Measurements from ENCODE around the gene EMILIN1. TPM values are rescaled to one million over a fixed set of nuclear protein-coding genes. Genes with fewer than 3 reads are reported as not detected.

Gene EMILIN1
- total and polyA plus RNA-seq, 10 of the 15 experiments (the other 5 are each of a cell fraction or from before 2014, with no cell fraction given) = 0.01 to 2.3 (median 1.2) TPM; not detected in 2

DNA sequence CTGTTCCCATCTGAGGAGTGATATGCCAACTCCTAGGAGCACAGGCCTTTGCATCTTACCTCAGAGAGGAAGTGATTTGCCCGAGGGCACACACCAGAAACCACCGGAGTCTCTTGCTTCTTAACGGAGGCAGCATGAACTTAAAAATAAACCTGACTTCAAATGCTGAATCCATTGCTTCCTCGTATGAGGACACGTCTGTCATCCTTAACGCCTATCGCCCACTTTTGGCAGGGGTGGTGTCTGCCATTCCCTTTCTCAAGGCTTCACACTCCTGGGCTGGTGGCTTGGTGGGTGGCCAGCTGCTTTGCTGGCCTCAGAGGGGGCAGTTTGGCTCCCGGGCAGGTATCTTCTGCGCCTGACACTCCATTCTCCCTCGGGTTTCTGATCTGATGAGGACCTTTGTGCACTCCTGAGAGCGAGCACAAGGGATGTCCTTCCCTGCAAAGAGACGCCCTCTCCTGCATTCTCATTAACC lies 57.1 kb downstream of the EMILIN1 start (continued):
- TF ChIP-seq, protein P1, sequence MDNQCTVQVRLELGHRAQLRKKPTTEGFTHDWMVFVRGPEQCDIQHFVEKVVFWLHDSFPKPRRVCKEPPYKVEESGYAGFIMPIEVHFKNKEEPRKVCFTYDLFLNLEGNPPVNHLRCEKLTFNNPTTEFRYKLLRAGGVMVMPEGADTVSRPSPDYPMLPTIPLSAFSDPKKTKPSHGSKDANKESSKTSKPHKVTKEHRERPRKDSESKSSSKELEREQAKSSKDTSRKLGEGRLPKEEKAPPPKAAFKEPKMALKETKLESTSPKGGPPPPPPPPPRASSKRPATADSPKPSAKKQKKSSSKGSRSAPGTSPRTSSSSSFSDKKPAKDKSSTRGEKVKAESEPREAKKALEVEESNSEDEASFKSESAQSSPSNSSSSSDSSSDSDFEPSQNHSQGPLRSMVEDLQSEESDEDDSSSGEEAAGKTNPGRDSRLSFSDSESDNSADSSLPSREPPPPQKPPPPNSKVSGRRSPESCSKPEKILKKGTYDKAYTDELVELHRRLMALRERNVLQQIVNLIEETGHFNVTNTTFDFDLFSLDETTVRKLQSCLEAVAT (IDR thresholded peaks at IDR 0.05) = no peak
- TF ChIP-seq CREB1 (IDR thresholded peaks at IDR 0.05; ENCODE audit: low read depth) (no peak), JUNB (IDR thresholded peaks at IDR 0.05) (no peak), IRF4 (IDR thresholded peaks at IDR 0.05; ENCODE audit: low read depth, low read length) (no peak), BRCA1 (IDR thresholded peaks at IDR 0.05; ENCODE audit: low read depth, low read length) (no peak), SUZ12 (IDR thresholded peaks at IDR 0.05; ENCODE audit: unreplicated experiment) (no peak), RAD51 (IDR thresholded peaks at IDR 0.05) (no peak), ZNF217 (IDR thresholded peaks at IDR 0.05) (no peak), ZNF622 (IDR thresholded peaks at IDR 0.05) (no peak), BCL11A (IDR thresholded peaks at IDR 0.05; ENCODE audit: low read depth, low read length) (no peak)
- TF ChIP-seq, protein P2, sequence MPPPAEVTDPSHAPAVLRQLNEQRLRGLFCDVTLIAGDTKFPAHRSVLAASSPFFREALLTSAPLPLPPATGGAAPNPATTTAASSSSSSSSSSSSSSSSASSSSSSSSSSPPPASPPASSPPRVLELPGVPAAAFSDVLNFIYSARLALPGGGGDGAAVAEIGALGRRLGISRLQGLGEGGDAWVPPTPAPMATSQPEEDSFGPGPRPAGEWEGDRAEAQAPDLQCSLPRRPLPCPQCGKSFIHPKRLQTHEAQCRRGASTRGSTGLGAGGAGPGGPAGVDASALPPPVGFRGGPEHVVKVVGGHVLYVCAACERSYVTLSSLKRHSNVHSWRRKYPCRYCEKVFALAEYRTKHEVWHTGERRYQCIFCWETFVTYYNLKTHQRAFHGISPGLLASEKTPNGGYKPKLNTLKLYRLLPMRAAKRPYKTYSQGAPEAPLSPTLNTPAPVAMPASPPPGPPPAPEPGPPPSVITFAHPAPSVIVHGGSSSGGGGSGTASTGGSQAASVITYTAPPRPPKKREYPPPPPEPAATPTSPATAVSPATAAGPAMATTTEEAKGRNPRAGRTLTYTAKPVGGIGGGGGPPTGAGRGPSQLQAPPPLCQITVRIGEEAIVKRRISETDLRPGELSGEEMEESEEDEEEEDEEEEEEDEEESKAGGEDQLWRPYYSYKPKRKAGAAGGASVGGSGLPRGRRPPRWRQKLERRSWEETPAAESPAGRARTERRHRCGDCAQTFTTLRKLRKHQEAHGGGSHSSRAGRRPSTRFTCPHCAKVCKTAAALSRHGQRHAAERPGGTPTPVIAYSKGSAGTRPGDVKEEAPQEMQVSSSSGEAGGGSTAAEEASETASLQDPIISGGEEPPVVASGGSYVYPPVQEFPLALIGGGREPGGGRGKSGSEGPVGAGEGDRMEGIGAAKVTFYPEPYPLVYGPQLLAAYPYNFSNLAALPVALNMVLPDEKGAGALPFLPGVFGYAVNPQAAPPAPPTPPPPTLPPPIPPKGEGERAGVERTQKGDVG (CRISPR knock-in tag; IDR thresholded peaks at IDR 0.05) = no peak
- TF ChIP-seq, protein P3, sequence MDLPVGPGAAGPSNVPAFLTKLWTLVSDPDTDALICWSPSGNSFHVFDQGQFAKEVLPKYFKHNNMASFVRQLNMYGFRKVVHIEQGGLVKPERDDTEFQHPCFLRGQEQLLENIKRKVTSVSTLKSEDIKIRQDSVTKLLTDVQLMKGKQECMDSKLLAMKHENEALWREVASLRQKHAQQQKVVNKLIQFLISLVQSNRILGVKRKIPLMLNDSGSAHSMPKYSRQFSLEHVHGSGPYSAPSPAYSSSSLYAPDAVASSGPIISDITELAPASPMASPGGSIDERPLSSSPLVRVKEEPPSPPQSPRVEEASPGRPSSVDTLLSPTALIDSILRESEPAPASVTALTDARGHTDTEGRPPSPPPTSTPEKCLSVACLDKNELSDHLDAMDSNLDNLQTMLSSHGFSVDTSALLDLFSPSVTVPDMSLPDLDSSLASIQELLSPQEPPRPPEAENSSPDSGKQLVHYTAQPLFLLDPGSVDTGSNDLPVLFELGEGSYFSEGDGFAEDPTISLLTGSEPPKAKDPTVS (IDR thresholded peaks at IDR 0.05; ENCODE audit: low read depth, low read length) = no peak

Other genes with a start within 250 kb of the EMILIN1 start
Only the 7 nearest of the 19 such genes appear.
- 21.9 and 25.8 TPM in 2 replicates for gene TMEM214, start 45.6 kb upstream of the EMILIN1 start, total RNA-seq (2014; rRNA removed)
- 26.3 and 28.9 TPM in 2 replicates for gene TMEM214, start 45.6 kb upstream of the EMILIN1 start, total RNA-seq (2014; rRNA removed; fragmentation: Illumina TruSeq; extraction: Trizol)
- 75.4 and 79.2 TPM in 2 replicates for gene TMEM214, start 45.6 kb upstream of the EMILIN1 start, total RNA-seq (2021)
- 21.8 and 43.2 TPM in 2 replicates for gene TMEM214, start 45.6 kb upstream of the EMILIN1 start, polyA plus RNA-seq (2011; rRNA removed)
- 60.1 and 64.3 TPM in 2 replicates for gene TMEM214, start 45.6 kb upstream of the EMILIN1 start, polyA plus RNA-seq (2014; fragmentation: Illumina TruSeq; extraction: Trizol)
- gene TMEM214, start 45.6 kb upstream of the EMILIN1 start, polyA plus RNA-seq (2014; fragmentation: Nextera tagmentation; extraction: Ambion mirVana) = 10 to 100 TPM; 10.4 to 17.6 TPM
- gene TMEM214, start 45.6 kb upstream of the EMILIN1 start, polyA plus RNA-seq (2014; rRNA removed) = 46.8 and 56.2 TPM in 2 replicates
- gene TMEM214, start 45.6 kb upstream of the EMILIN1 start, polyA plus RNA-seq (2016; fragmentation: Nextera tagmentation; extraction: Ambion mirVana) = 10 to 100 TPM; 52.5 to 56.0 TPM
- 15.2 and 15.4 TPM in 2 replicates for gene AGBL5, start 26.9 kb upstream of the EMILIN1 start, total RNA-seq (2014; rRNA removed)
- gene AGBL5, start 26.9 kb upstream of the EMILIN1 start, total RNA-seq (2014; rRNA removed; fragmentation: Illumina TruSeq; extraction: Trizol) = 14.0 and 14.1 TPM in 2 replicates
- 19.5 and 23.7 TPM in 2 replicates for gene AGBL5, start 26.9 kb upstream of the EMILIN1 start, total RNA-seq (2021)
- gene AGBL5, start 26.9 kb upstream of the EMILIN1 start, polyA plus RNA-seq (2011; rRNA removed) = 24.9 and 28.5 TPM in 2 replicates
- gene AGBL5, start 26.9 kb upstream of the EMILIN1 start, polyA plus RNA-seq (2014; fragmentation: Illumina TruSeq; extraction: Trizol) = 20.7 and 23.9 TPM in 2 replicates
- 1 to 10 TPM; 1.9 to 3.2 TPM for gene AGBL5, start 26.9 kb upstream of the EMILIN1 start, polyA plus RNA-seq (2014; fragmentation: Nextera tagmentation; extraction: Ambion mirVana)
- 13.9 and 18.5 TPM in 2 replicates for gene AGBL5, start 26.9 kb upstream of the EMILIN1 start, polyA plus RNA-seq (2014; rRNA removed)
- gene AGBL5, start 26.9 kb upstream of the EMILIN1 start, polyA plus RNA-seq (2016; fragmentation: Nextera tagmentation; extraction: Ambion mirVana) = 10 to 100 TPM; 26.0 TPM
- 340 and 392 TPM in 2 replicates for gene OST4, start 7.0 kb upstream of the EMILIN1 start, total RNA-seq (2014; rRNA removed)
- 403 TPM in 2 replicates for gene OST4, start 7.0 kb upstream of the EMILIN1 start, total RNA-seq (2014; rRNA removed; fragmentation: Illumina TruSeq; extraction: Trizol)
- gene OST4, start 7.0 kb upstream of the EMILIN1 start, total RNA-seq (2021) = 270 and 278 TPM in 2 replicates
- gene OST4, start 7.0 kb upstream of the EMILIN1 start, polyA plus RNA-seq (2011; rRNA removed) = 316 and 381 TPM in 2 replicates
- gene OST4, start 7.0 kb upstream of the EMILIN1 start, polyA plus RNA-seq (2014; fragmentation: Illumina TruSeq; extraction: Trizol) = 406 and 566 TPM in 2 replicates
- gene OST4, start 7.0 kb upstream of the EMILIN1 start, polyA plus RNA-seq (2014; fragmentation: Nextera tagmentation; extraction: Ambion mirVana) = 1,000 to 10,000 TPM; 1,505 to 1,543 TPM
- 418 and 479 TPM in 2 replicates for gene OST4, start 7.0 kb upstream of the EMILIN1 start, polyA plus RNA-seq (2014; rRNA removed)
- gene OST4, start 7.0 kb upstream of the EMILIN1 start, polyA plus RNA-seq (2016; fragmentation: Nextera tagmentation; extraction: Ambion mirVana) = 100 to 1,000 TPM; 786 to 858 TPM
- 4.8 and 5.4 TPM in 2 replicates for gene KHK, start 8.2 kb downstream of the EMILIN1 start, total RNA-seq (2014; rRNA removed)
- gene KHK, start 8.2 kb downstream of the EMILIN1 start, total RNA-seq (2014; rRNA removed; fragmentation: Illumina TruSeq; extraction: Trizol) = 2.6 and 2.7 TPM in 2 replicates
- 7.7 and 7.8 TPM in 2 replicates for gene KHK, start 8.2 kb downstream of the EMILIN1 start, total RNA-seq (2021)
- 2.2 and 2.6 TPM in 2 replicates for gene KHK, start 8.2 kb downstream of the EMILIN1 start, polyA plus RNA-seq (2011; rRNA removed)
- 1.5 and 3.6 TPM in 2 replicates for gene KHK, start 8.2 kb downstream of the EMILIN1 start, polyA plus RNA-seq (2014; fragmentation: Illumina TruSeq; extraction: Trizol)
- gene KHK, start 8.2 kb downstream of the EMILIN1 start, polyA plus RNA-seq (2014; fragmentation: Nextera tagmentation; extraction: Ambion mirVana) = 1 to 10 TPM in 1 of 2 experiments, under 1 TPM in 1; 0.31 to 1.6 TPM
- gene KHK, start 8.2 kb downstream of the EMILIN1 start, polyA plus RNA-seq (2014; rRNA removed) = 4.2 and 4.7 TPM in 2 replicates
- 10 to 100 TPM; 11.2 to 11.8 TPM for gene KHK, start 8.2 kb downstream of the EMILIN1 start, polyA plus RNA-seq (2016; fragmentation: Nextera tagmentation; extraction: Ambion mirVana)
- not detected in 2 replicates for gene CGREF1, start 40.5 kb downstream of the EMILIN1 start, total RNA-seq (2014; rRNA removed)
- gene CGREF1, start 40.5 kb downstream of the EMILIN1 start, total RNA-seq (2014; rRNA removed; fragmentation: Illumina TruSeq; extraction: Trizol) = not detected in 2 replicates
- 0.11 TPM in 1 of 2 replicates, not detected in the other for gene CGREF1, start 40.5 kb downstream of the EMILIN1 start, total RNA-seq (2021)
- gene CGREF1, start 40.5 kb downstream of the EMILIN1 start, polyA plus RNA-seq (2011; rRNA removed) = 0.04 TPM in 1 of 2 replicates, not detected in the other
- gene CGREF1, start 40.5 kb downstream of the EMILIN1 start, polyA plus RNA-seq (2014; fragmentation: Illumina TruSeq; extraction: Trizol) = 0.06 TPM in 1 of 2 replicates, not detected in the other
- not detected for gene CGREF1, start 40.5 kb downstream of the EMILIN1 start, polyA plus RNA-seq (2014; fragmentation: Nextera tagmentation; extraction: Ambion mirVana)
- not detected in 2 replicates for gene CGREF1, start 40.5 kb downstream of the EMILIN1 start, polyA plus RNA-seq (2014; rRNA removed)
- gene CGREF1, start 40.5 kb downstream of the EMILIN1 start, polyA plus RNA-seq (2016; fragmentation: Nextera tagmentation; extraction: Ambion mirVana) = under 1 TPM in 1 of 2 experiments, not detected in 1; 0.21 TPM
- not detected in 2 replicates for gene ABHD1, start 45.2 kb downstream of the EMILIN1 start, total RNA-seq (2014; rRNA removed)
- 0.14 and 0.18 TPM in 2 replicates for gene ABHD1, start 45.2 kb downstream of the EMILIN1 start, total RNA-seq (2014; rRNA removed; fragmentation: Illumina TruSeq; extraction: Trizol)
- gene ABHD1, start 45.2 kb downstream of the EMILIN1 start, total RNA-seq (2021) = 0.29 TPM in 1 of 2 replicates, not detected in the other
- 0.14 TPM in 1 of 2 replicates, not detected in the other for gene ABHD1, start 45.2 kb downstream of the EMILIN1 start, polyA plus RNA-seq (2011; rRNA removed)
- gene ABHD1, start 45.2 kb downstream of the EMILIN1 start, polyA plus RNA-seq (2014; fragmentation: Illumina TruSeq; extraction: Trizol) = 0.04 TPM in 1 of 2 replicates, not detected in the other
- under 1 TPM; 0.16 to 0.35 TPM for gene ABHD1, start 45.2 kb downstream of the EMILIN1 start, polyA plus RNA-seq (2014; fragmentation: Nextera tagmentation; extraction: Ambion mirVana)
- 0.09 and 0.32 TPM in 2 replicates for gene ABHD1, start 45.2 kb downstream of the EMILIN1 start, polyA plus RNA-seq (2014; rRNA removed)
- gene ABHD1, start 45.2 kb downstream of the EMILIN1 start, polyA plus RNA-seq (2016; fragmentation: Nextera tagmentation; extraction: Ambion mirVana) = under 1 TPM; 0.19 to 0.21 TPM
- gene PREB, start 56.0 kb downstream of the EMILIN1 start, total RNA-seq (2014; rRNA removed) = 59.9 and 78.0 TPM in 2 replicates
- gene PREB, start 56.0 kb downstream of the EMILIN1 start, total RNA-seq (2014; rRNA removed; fragmentation: Illumina TruSeq; extraction: Trizol) = 32.6 and 34.7 TPM in 2 replicates
- 50.6 and 51.3 TPM in 2 replicates for gene PREB, start 56.0 kb downstream of the EMILIN1 start, total RNA-seq (2021)
- gene PREB, start 56.0 kb downstream of the EMILIN1 start, polyA plus RNA-seq (2011; rRNA removed) = 22.6 and 38.7 TPM in 2 replicates
- gene PREB, start 56.0 kb downstream of the EMILIN1 start, polyA plus RNA-seq (2014; fragmentation: Illumina TruSeq; extraction: Trizol) = 44.9 and 54.2 TPM in 2 replicates
- 10 to 100 TPM; 26.3 to 45.7 TPM for gene PREB, start 56.0 kb downstream of the EMILIN1 start, polyA plus RNA-seq (2014; fragmentation: Nextera tagmentation; extraction: Ambion mirVana)
- 59.7 and 69.1 TPM in 2 replicates for gene PREB, start 56.0 kb downstream of the EMILIN1 start, polyA plus RNA-seq (2014; rRNA removed)
- gene PREB, start 56.0 kb downstream of the EMILIN1 start, polyA plus RNA-seq (2016; fragmentation: Nextera tagmentation; extraction: Ambion mirVana) = 100 to 1,000 TPM in 1 of 2 experiments, 10 to 100 TPM in 1; 87.2 to 101 TPM

Measured in GM12878 (cell line).